IPS-15b (cell line): ENCODE measurements around the gene CCDC88C.

ENCODE experiments used
- H3K27me3 ChIP-seq: one replicate; pipeline ENCODE4 v1.6.1; 2013; ENCODE audit warnings: low read length; ENCODE audit not compliant: control insufficient read depth, insufficient read depth
- H3K36me3 ChIP-seq: one replicate; pipeline ENCODE4 v1.6.1; 2013; ENCODE audit warnings: low read length; ENCODE audit not compliant: control insufficient read depth, insufficient read depth
- H3K4me1 ChIP-seq: one replicate; pipeline ENCODE4 v1.6.1; 2013; ENCODE audit warnings: mild to moderate bottlenecking, low read length; ENCODE audit not compliant: control insufficient read depth, insufficient read depth
- H3K4me3 ChIP-seq: one replicate; pipeline ENCODE4 v1.5.1; 2013; ENCODE audit warnings: low read depth, low read length
- H3K9ac ChIP-seq: one replicate; pipeline ENCODE4 v1.6.1; 2013; ENCODE audit warnings: low read depth, mild to moderate bottlenecking, low read length
- H3K9me3 ChIP-seq: one replicate; pipeline ENCODE4 v1.6.1; 2013; ENCODE audit warnings: mild to moderate bottlenecking, low read length; ENCODE audit not compliant: control insufficient read depth, insufficient read depth

CCDC88C gene

DNA sequence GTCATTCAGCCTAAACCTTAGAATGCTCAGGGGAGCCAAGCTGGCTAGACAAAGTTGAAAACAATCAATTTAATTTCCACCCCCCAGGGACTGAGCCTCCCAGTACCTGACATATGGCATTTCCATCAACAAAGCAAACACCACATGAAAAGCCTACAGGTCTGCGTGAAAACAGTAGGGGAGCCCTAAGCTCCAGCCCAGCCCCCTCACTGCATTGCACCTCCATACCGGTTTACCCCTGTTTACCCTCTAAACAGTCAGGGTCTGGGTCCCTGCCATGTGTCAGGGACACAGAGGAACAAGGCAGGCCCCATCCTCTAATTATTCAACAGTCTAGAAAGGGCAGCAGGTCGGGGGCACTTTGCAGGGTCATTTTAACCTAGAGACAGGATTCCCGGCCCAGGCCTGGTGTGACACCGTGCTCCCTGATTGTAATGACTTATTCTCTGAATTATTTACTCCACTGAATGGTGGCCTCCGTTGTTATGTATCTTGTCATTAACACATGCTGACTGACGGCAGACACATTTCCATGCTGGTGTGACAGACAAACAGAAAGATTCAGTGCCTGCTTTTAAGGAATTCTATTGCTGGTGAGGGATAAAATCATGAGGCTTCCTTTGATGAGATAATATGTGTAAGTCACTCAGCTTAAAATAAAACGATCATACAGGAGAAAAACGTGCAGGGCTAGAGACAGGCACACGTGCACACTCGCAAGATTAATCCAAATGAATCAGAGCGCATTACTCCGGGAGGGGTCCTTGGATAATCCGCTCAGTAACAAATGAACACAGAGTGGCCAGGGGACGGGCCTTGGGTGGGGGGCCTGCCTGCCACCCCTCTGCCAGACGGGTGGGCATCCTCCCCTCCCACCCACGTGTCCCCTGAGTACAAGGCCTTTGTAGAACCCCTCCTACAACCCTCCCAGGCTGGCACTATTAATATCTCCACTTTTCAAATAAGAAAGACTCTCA is 23.2 kb downstream of the CCDC88C start:
- H3K36me3 ChIP-seq = no peaks in the 10 kb centered on the region
- H3K27me3 ChIP-seq = no peaks in the 10 kb centered on the region
- peaks cover 33% of the 10 kb centered on the region for H3K4me1 ChIP-seq
- H3K4me3 ChIP-seq = no peak overlapping the region
- H3K9me3 ChIP-seq = no peaks in the 10 kb centered on the region
- no peak overlapping the region for H3K9ac ChIP-seq

- H3K9ac ChIP-seq = no peak overlapping the region
- no peaks in the 10 kb centered on the region for H3K27me3 ChIP-seq
- peaks cover 39% of the 10 kb centered on the region for H3K4me1 ChIP-seq
- H3K36me3 ChIP-seq = no peaks in the 10 kb centered on the region
- H3K4me3 ChIP-seq = no peak overlapping the region
- H3K9me3 ChIP-seq = no peaks in the 10 kb centered on the region
Observed at GRCh38 chr14:91392623-91393303, 24.9 kb downstream of the CCDC88C start.

GRCh38 chr14:91390165-91390778 is 27.3 kb downstream of the CCDC88C start:
- Histone ChIP-seq H3K9ac (no peak overlapping the region), H3K36me3 (no peaks in the 10 kb centered on the region), H3K4me3 (no peak overlapping the region), H3K27me3 (no peaks in the 10 kb centered on the region), H3K4me1 (peaks cover 20% of the 10 kb centered on the region), H3K9me3 (no peaks in the 10 kb centered on the region)

- no peaks in the 10 kb centered on the region for H3K36me3 ChIP-seq
- no peaks in the 10 kb centered on the region for H3K27me3 ChIP-seq
- H3K9ac ChIP-seq = no peak overlapping the region
- no peak overlapping the region for H3K4me3 ChIP-seq
- peaks cover 14% of the 10 kb centered on the region for H3K4me1 ChIP-seq
- H3K9me3 ChIP-seq = no peaks in the 10 kb centered on the region
Observed at GRCh38 chr14:91389150-91389549, 28.5 kb downstream of the CCDC88C start.

DNA sequence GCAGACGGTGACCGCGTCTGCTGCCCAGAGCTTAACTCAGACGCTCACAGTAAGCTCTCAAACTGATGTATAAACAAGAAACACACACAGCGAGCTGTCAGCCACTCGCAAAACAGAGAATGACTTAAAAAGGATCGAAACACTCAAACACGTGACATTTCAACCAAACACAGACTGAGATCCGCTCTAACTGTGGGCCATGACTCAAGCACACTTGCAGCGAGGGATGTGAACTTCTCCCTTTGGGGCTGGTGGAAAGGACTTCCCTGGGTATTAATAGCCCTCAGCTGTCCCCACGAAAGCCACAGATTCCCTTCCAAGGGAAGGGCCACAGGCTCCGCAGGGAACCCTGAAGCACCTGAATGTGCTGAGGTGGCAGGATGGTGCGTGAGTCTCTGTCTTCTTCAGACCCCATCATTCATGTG is 29.1 kb downstream of the CCDC88C start:
- Histone ChIP-seq H3K4me1 (peaks cover 13% of the 10 kb centered on the region), H3K27me3 (no peaks in the 10 kb centered on the region), H3K9ac (no peak overlapping the region), H3K9me3 (no peaks in the 10 kb centered on the region), H3K36me3 (no peaks in the 10 kb centered on the region), H3K4me3 (no peak overlapping the region)

- no peaks in the 10 kb centered on the region for H3K36me3 ChIP-seq
- peaks cover 11% of the 10 kb centered on the region for H3K4me1 ChIP-seq
- H3K9me3 ChIP-seq = no peaks in the 10 kb centered on the region
Observed at GRCh38 chr14:91387951-91388381, 29.7 kb downstream of the CCDC88C start.

DNA sequence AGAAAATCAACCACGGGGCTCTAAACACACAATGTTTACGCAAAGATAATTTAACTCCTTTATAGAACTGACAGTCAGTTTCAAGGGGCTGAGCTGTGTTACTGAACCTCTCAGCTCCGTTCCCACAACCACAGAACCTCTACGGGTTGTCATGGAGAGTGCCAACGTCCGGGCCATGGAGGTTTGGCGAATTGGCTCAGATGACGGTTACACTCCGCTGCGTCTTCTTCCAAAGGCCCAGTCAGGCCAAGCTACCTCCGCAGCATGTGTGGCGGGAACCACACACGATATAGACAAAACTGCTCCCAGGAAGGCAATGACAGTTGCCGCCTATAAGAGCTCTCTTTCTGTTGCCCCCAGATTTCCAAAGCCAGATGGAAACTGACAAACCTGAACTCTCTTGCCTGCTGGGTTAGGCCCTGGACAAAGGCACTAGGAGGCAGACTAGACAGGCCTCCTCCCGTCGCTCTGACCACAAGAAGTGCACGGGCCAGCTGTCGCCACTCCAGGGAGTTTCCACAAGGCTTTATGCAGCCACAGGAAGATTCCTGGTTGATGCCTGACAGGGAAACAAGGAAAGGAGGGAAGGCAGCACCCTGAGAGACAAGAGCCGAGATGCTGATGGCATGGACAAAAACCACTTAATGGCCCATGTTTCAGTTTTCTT is 30.3 kb downstream of the CCDC88C start:
- H3K27me3 ChIP-seq = no peaks in the 10 kb centered on the region
- H3K36me3 ChIP-seq = no peaks in the 10 kb centered on the region
- H3K9ac ChIP-seq = no peak overlapping the region
- no peaks in the 10 kb centered on the region for H3K9me3 ChIP-seq
- H3K4me3 ChIP-seq = no peak overlapping the region
- H3K4me1 ChIP-seq = peaks cover 11% of the 10 kb centered on the region

More at GRCh38 chr14:91387951-91388381, 29.7 kb downstream of the CCDC88C start:
- H3K27me3 ChIP-seq = no peaks in the 10 kb centered on the region
- H3K9ac ChIP-seq = no peak overlapping the region
- H3K4me3 ChIP-seq = no peak overlapping the region

DNA sequence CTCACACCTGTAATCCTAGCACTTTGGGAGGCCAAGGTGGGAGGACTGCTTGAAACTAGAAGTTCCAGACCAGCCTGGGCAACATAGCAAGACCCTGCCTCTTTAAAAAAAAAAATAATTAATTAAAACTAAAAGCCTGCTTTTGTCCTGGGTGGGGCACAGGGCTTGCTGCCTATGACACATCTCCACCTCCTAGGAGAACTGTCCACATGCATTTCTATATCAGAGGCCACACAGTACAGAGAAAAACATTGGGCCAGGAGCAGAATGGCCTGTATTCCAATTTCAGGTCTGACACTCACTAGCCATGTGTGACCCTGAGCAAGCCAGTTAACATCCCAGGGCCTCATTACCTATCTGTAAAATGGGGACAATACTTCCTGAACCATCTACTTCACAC is 31.9 kb downstream of the CCDC88C start:
- Histone ChIP-seq H3K4me1 (peaks cover 8% of the 10 kb centered on the region), H3K9me3 (no peaks in the 10 kb centered on the region), H3K9ac (no peak overlapping the region), H3K4me3 (no peak overlapping the region), H3K27me3 (no peaks in the 10 kb centered on the region), H3K36me3 (no peaks in the 10 kb centered on the region)

- H3K27me3 ChIP-seq = no peaks in the 10 kb centered on the region
- peaks cover 8% of the 10 kb centered on the region for H3K4me1 ChIP-seq
- no peaks in the 10 kb centered on the region for H3K36me3 ChIP-seq
- no peaks in the 10 kb centered on the region for H3K9me3 ChIP-seq
- no peak overlapping the region for H3K9ac ChIP-seq
- H3K4me3 ChIP-seq = no peak overlapping the region
Observed at GRCh38 chr14:91385224-91385623, 32.4 kb downstream of the CCDC88C start.

GRCh38 chr14:91383439-91383838 is 34.2 kb downstream of the CCDC88C start:
- no peak overlapping the region for H3K9ac ChIP-seq
- H3K4me1 ChIP-seq = peaks cover 3% of the 10 kb centered on the region
- H3K9me3 ChIP-seq = no peaks in the 10 kb centered on the region
- H3K27me3 ChIP-seq = no peaks in the 10 kb centered on the region
- no peak overlapping the region for H3K4me3 ChIP-seq
- H3K36me3 ChIP-seq = no peaks in the 10 kb centered on the region
